B cell (primary cell): Measurements from ENCODE around the gene DDX10. TPM values are rescaled to one million over a fixed set of nuclear protein-coding genes. Genes with fewer than 3 reads are reported as not detected.
A peak's percentile ranks its signal among the peaks of the same experiment; 100 is the strongest.
"Not testable (repeated sequence)": the region's sequence is repeated elsewhere in the genome, so short reads cannot be mapped to it uniquely, and the experiment has no call there.

Experiments used
- ATAC-seq: fragments of 200-7000 bp; cut with Tn5 transposase; one replicate; pipeline ENCODE4 v1.10.0; 2021; ENCODE audit warnings: low read depth, mild to moderate bottlenecking, moderate number of reproducible peaks, moderate library complexity
- CTCF ChIA-PET: fragments of 350-600 bp; sonication (Branson Sonifier 250); formaldehyde crosslinking; loops from one replicate; lab custom pipeline; 2021; ENCODE audit warnings: antibody characterized with exemption, inconsistent platforms; lab: Charles Lee
- POLR2A ChIA-PET: fragments of 350-600 bp; sonication (Branson Sonifier 250); formaldehyde crosslinking; loops from one replicate; lab custom pipeline; 2021; ENCODE audit warnings: antibody characterized with exemption; lab: Charles Lee
- DNase-seq: peaks from one replicate; pipeline ENCODE4 v3.0.0; 2013
- H2AFZ ChIP-seq: 2 replicates; pipeline ENCODE4 v1.6.1; 2012; ENCODE audit warnings: mild to moderate bottlenecking, low read depth, low read length; ENCODE audit not compliant: insufficient read depth, poor library complexity, severe bottlenecking
- H3K27ac ChIP-seq, 2 donors: 1 replicate in 1 of 2; 2 replicates in 1 of 2; pipeline ENCODE4 v1.5.1; 2012 to 2013; ENCODE audit warnings: low read length in 2 of 2, mild to moderate bottlenecking in 2 of 2, moderate library complexity in 1 of 2
- H3K27me3 ChIP-seq, 4 experiments: fragments of 200-600 bp in 1 of 4; sonication (generic) in 1 of 4; replicated peaks in 1 of 4; 1 replicate in 2 of 4; 2 replicates in 2 of 4; pipeline versions ENCODE4 v1.6.1 to v1.7.0; 2013 to 2016; ENCODE audit warnings: low read length in 3 of 4, mild to moderate bottlenecking in 2 of 4, mixed read lengths in 1 of 4, moderate library complexity in 1 of 4; ENCODE audit not compliant: insufficient read depth in 4 of 4, control insufficient read depth in 3 of 4; ENCODE audit errors: control extremely low read depth in 1 of 4
- H3K36me3 ChIP-seq, 2 experiments: replicated peaks in 1 of 2; 1 replicate in 1 of 2; 2 replicates in 1 of 2; pipeline versions ENCODE4 v1.6.1 to v1.7.1; 2013; ENCODE audit warnings: low read length in 1 of 2; ENCODE audit not compliant: insufficient read depth in 2 of 2, control insufficient read depth in 1 of 2; ENCODE audit errors: control extremely low read depth in 1 of 2, extremely low read depth in 1 of 2
- H3K4me1 ChIP-seq, 2 donors: fragments of 200-600 bp in 1 of 2; sonication (generic) in 1 of 2; 1 replicate in 1 of 2; 2 replicates in 1 of 2; pipeline versions ENCODE4 v1.5.1 to v1.6.1; 2013 to 2017; ENCODE audit warnings: low read length in 2 of 2; ENCODE audit not compliant: control insufficient read depth in 2 of 2, insufficient read depth in 2 of 2
- H3K4me2 ChIP-seq: replicated peaks from 2 replicates; pipeline ENCODE3; 2012; ENCODE audit warnings: mild to moderate bottlenecking, low read depth, low read length; ENCODE audit not compliant: poor library complexity, severe bottlenecking
- H3K4me3 ChIP-seq, 5 experiments: fragments of 200-600 bp in 1 of 5; sonication (generic) in 1 of 5; 1 replicate in 3 of 5; 2 replicates in 2 of 5; pipeline versions ENCODE4 v1.5.1 to v1.7.0; 2011 to 2016; ENCODE audit warnings: low read length in 4 of 5, mild to moderate bottlenecking in 4 of 5, low read depth in 2 of 5, control low read depth in 1 of 5, moderate library complexity in 1 of 5; ENCODE audit not compliant: insufficient read depth in 1 of 5; ENCODE audit errors: control extremely low read depth in 1 of 5, extremely low read depth in 1 of 5
- H3K79me2 ChIP-seq: fragments of 200-600 bp; sonication (generic); one replicate; pipeline ENCODE4 v1.6.0; 2016; ENCODE audit warnings: low read length; ENCODE audit not compliant: control insufficient read depth, insufficient read depth
- H3K9ac ChIP-seq: fragments of 200-600 bp; sonication (generic); 2 replicates; pipeline ENCODE4 v1.6.1; 2017; ENCODE audit warnings: mild to moderate bottlenecking, low read length, moderate library complexity
- H3K9me3 ChIP-seq, 3 donors: one replicate each; pipeline versions ENCODE4 v1.6.1 to v1.7.1; 2013; ENCODE audit warnings: low read length in 2 of 3; ENCODE audit not compliant: control insufficient read depth in 2 of 3, insufficient read depth in 1 of 3; ENCODE audit errors: control extremely low read depth in 1 of 3
- H4K20me1 ChIP-seq: 2 replicates; pipeline ENCODE4 v1.6.0; 2012; ENCODE audit warnings: mild to moderate bottlenecking, low read length; ENCODE audit not compliant: insufficient read depth, control insufficient read depth, poor library complexity, severe bottlenecking
- H3K27ac Mint-ChIP-seq: one replicate; pipeline ENCODE4 v1.8.0; 2021; ENCODE audit warnings: mixed read lengths
- H3K27me3 Mint-ChIP-seq: one replicate; pipeline ENCODE4 v1.8.0; 2021; ENCODE audit warnings: mixed read lengths
- H3K4me1 Mint-ChIP-seq: one replicate; pipeline ENCODE4 v1.8.0; 2021; ENCODE audit warnings: mixed read lengths
- H3K4me3 Mint-ChIP-seq: one replicate; pipeline ENCODE4 v1.8.0; 2021; ENCODE audit warnings: mixed read lengths
- H3K9me3 Mint-ChIP-seq: one replicate; pipeline ENCODE4 v1.8.0; 2022; ENCODE audit warnings: mixed read lengths; ENCODE audit not compliant: insufficient read depth
- EZH2 ChIP-seq: IDR thresholded peaks from 2 replicates; pipeline ENCODE4 v1.6.1; 2012; ENCODE audit warnings: borderline replicate concordance, low read depth, mild to moderate bottlenecking, moderate library complexity, low read length; ENCODE audit not compliant: insufficient read depth, poor library complexity, severe bottlenecking
- WGBS: methylation state at CpG from one replicate; pipeline ENCODE4 v1.1.5; 2013; ENCODE audit warnings: missing lambda C conversion rate; ENCODE audit not compliant: insufficient coverage; 5-methylcytosine and 5-hydroxymethylcytosine counted together
- intact Hi-C: fragments of 100-400 bp; cut with micrococcal nuclease; formaldehyde crosslinking; loops from one replicate; pipeline ENCODE4 v1.10.0; 2022
- polyA plus RNA-seq: library from polyadenylated mRNA; depleted of rRNA; stranded (reverse); fragments of >200 nt; gene quantifications from 2 replicates; pipeline ENCODE4 v1.2.3, GENCODE V29; 2012
- total RNA-seq, 2 donors: library from RNA; stranded (reverse); fragments of 120-200 nt in 1 of 2; gene quantifications; 1 replicate in 1 of 2; 2 replicates in 1 of 2; pipeline versions ENCODE4 v1.2.3 to v1.2.4, GENCODE V29; 2013 to 2022
- TF ChIP-seq, protein P1 (sequence below): fragments of 200-600 bp; IDR thresholded peaks from one replicate; pipeline ENCODE4 v1.8.0; 2022; ENCODE audit warnings: antibody characterized with exemption, mild to moderate bottlenecking

DDX10 gene
- total and polyA plus RNA-seq, 2 donors (not counting 1 experiment from before 2014, with no cell fraction given): 15.6 to 30.6 TPM

DNA sequence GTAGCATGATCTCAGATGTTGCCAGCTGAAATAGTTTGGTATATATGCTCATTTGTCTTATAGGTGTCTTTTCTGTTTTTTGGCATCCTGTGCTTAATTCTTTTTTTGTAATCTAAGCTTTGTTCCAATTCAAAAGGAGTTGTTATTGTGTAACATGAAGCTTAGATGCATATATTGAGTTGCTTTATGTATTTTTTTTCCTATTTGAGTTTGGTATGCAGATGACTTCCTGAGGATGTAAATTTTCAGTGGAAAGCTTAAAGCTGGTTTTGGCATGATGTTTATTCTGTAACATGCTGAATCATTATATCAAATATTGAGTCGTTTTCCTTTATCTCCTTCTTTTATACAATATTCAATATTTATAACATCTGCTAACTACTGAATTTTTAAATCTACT lies 69.4 kb downstream of the DDX10 start:
- no peaks in the 10 kb centered on the region for H3K27me3 Mint-ChIP-seq
- peaks cover 6 to 7% of the 10 kb centered on the region in 2 donors for H3K4me1 ChIP-seq
- no peak for DNase-seq
- no CpG with 5 or more reads among the region's 1 CpG for WGBS
- no peaks in the 10 kb centered on the region for H3K9me3 Mint-ChIP-seq
- CTCF ChIA-PET: interaction anchor here (0.6 to 2.4 kb wide), 13 partner anchors 9 to 164 kb away, joined by 3 to 13 read pairs (median 3); no protein-coding TSS in a partner anchor
- no peak overlapping the region for H3K4me2 ChIP-seq
- no peak overlapping the region for H3K4me3 Mint-ChIP-seq
- H4K20me1 ChIP-seq: peaks cover 4% of the 10 kb centered on the region
- intact Hi-C loops: no loop called here
- peaks cover 19% of the 10 kb centered on the region for H3K79me2 ChIP-seq
- H3K4me1 Mint-ChIP-seq: peaks cover 26% of the 10 kb centered on the region
- no peak overlapping the region for H2AFZ ChIP-seq
- H3K27ac ChIP-seq: no peak overlapping the region
- ATAC-seq: no peak
- H3K4me3 ChIP-seq: no peak overlapping the region
- POLR2A ChIA-PET: no interaction called here
- no peaks in the 10 kb centered on the region for H3K27me3 ChIP-seq
- H3K9me3 ChIP-seq: no peaks in the 10 kb centered on the region
- no peaks in the 10 kb centered on the region for H3K36me3 ChIP-seq
- TF ChIP-seq EZH2: no peak
- TF ChIP-seq, protein P1, sequence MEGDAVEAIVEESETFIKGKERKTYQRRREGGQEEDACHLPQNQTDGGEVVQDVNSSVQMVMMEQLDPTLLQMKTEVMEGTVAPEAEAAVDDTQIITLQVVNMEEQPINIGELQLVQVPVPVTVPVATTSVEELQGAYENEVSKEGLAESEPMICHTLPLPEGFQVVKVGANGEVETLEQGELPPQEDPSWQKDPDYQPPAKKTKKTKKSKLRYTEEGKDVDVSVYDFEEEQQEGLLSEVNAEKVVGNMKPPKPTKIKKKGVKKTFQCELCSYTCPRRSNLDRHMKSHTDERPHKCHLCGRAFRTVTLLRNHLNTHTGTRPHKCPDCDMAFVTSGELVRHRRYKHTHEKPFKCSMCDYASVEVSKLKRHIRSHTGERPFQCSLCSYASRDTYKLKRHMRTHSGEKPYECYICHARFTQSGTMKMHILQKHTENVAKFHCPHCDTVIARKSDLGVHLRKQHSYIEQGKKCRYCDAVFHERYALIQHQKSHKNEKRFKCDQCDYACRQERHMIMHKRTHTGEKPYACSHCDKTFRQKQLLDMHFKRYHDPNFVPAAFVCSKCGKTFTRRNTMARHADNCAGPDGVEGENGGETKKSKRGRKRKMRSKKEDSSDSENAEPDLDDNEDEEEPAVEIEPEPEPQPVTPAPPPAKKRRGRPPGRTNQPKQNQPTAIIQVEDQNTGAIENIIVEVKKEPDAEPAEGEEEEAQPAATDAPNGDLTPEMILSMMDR: no peak
- H3K9ac ChIP-seq: no peak overlapping the region
- no peak overlapping the region for H3K27ac Mint-ChIP-seq

DNA sequence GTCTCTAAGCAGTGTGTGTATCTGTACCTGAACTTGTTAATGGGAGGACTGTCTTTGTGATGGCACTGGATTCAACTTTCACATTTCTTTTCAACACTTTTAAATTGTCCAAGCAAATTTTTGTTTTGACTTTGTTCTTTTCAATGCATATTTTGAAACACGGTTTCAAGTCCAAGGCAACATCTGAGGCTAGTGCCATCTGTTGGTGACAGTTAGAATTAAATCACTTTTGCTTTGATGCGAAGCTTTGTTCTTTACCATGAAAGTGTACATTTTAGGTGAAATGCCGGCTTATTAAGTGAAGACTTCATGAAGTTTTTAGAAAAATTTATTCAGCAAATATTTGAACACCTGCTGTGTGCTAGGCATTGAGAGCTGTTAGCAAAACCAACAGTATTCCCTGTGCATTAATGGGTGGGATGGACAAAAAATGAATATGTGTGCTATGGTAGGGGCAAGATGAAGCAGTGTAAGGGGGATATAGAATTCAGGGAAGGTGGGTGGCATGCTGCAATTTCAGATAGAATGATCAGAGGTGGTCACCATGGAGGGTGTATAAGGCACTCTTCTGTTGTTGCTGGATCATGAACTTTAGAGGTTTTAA lies 70.2 kb downstream of the DDX10 start:
- H3K27ac Mint-ChIP-seq: no peak overlapping the region
- Histone ChIP-seq H3K4me3 (no peak overlapping the region), H3K4me1 (peaks cover 6 to 7% of the 10 kb centered on the region in 2 donors), H4K20me1 (peaks cover 4% of the 10 kb centered on the region), H3K79me2 (peaks cover 19% of the 10 kb centered on the region), H3K36me3 (peaks cover 0 to 1% of the 10 kb centered on the region in 2 experiments), H3K9me3 (no peaks in the 10 kb centered on the region), H3K27ac (no peak overlapping the region), H3K4me2 (no peak overlapping the region), H3K27me3 (no peaks in the 10 kb centered on the region), H3K9ac (no peak overlapping the region), H2AFZ (no peak overlapping the region)
- peaks cover 26% of the 10 kb centered on the region for H3K4me1 Mint-ChIP-seq
- WGBS: 94% methylated on average over 2 of the region's 3 CpGs
- TF ChIP-seq, protein P1: peak; percentile 77
- no peak for TF ChIP-seq EZH2
- CTCF ChIA-PET: interaction anchor here (0.9 to 3.0 kb wide), 12 partner anchors 9 to 617 kb away, joined by 3 to 13 read pairs (median 4); partner anchors contain the start of gene DDX10
- POLR2A ChIA-PET: no interaction called here
- no peaks in the 10 kb centered on the region for H3K9me3 Mint-ChIP-seq
- no peak overlapping the region for H3K4me3 Mint-ChIP-seq
- ATAC-seq (no peak), DNase-seq (peak; percentile 33)
- H3K27me3 Mint-ChIP-seq: no peaks in the 10 kb centered on the region
- intact Hi-C loops: no loop called here

- H3K4me3 ChIP-seq, H3K9me3 Mint-ChIP-seq, ATAC-seq, H2AFZ ChIP-seq, H3K9ac ChIP-seq, H3K27ac Mint-ChIP-seq, DNase-seq, H3K27ac ChIP-seq, POLR2A ChIA-PET, H3K9me3 ChIP-seq, CTCF ChIA-PET, H3K27me3 Mint-ChIP-seq, intact Hi-C loops, H3K36me3 ChIP-seq, H3K4me3 Mint-ChIP-seq, H3K4me2 ChIP-seq, H3K27me3 ChIP-seq, H3K4me1 ChIP-seq, H3K4me1 Mint-ChIP-seq, H4K20me1 ChIP-seq: not testable (repeated sequence)
- no CpG with 5 or more reads among the region's 2 CpGs for WGBS
- H3K79me2 ChIP-seq: peaks cover 25% of the 10 kb centered on the region
Measured at GRCh38 chr11:108740132-108740531, 75.3 kb downstream of the DDX10 start.
